Esophagus muscularis mucosa (tissue), 4 donors: ENCODE measurements around the gene PTGDR2. TPM values are rescaled to one million over a fixed set of nuclear protein-coding genes. Genes with fewer than 3 reads are reported as not detected.

Experiments
- DNase-seq: peaks from one replicate; pipeline ENCODE4 v3.0.0-alpha.2; 2017; ENCODE audit errors: extremely low spot score
- H3K27ac ChIP-seq, 4 donors: fragments of 200-600 bp; sonication (generic); replicated peaks in 1 of 4; 1 replicate in 3 of 4; 2 replicates in 1 of 4; pipeline ENCODE4 v1.5.1; 2016 to 2019; ENCODE audit warnings: mild to moderate bottlenecking in 1 of 4
- H3K27me3 ChIP-seq, 4 donors: fragments of 200-600 bp; sonication (generic); one replicate each; pipeline versions ENCODE4 v1.5.1 to v1.6.0; 2016 to 2019
- H3K36me3 ChIP-seq, 4 donors: fragments of 200-600 bp; sonication (generic); one replicate each; pipeline ENCODE4 v1.5.1; 2016 to 2019
- H3K4me1 ChIP-seq, 4 donors: fragments of 200-600 bp; sonication (generic); one replicate each; pipeline ENCODE4 v1.5.1; 2016 to 2019
- H3K4me3 ChIP-seq, 4 donors: fragments of 200-600 bp; sonication (generic); 1 replicate in 2 of 4; 2 replicates in 2 of 4; pipeline ENCODE4 v1.5.1; 2016 to 2019; ENCODE audit warnings: mild to moderate bottlenecking in 4 of 4, moderate library complexity in 1 of 4
- H3K9me3 ChIP-seq, 4 donors: fragments of 200-600 bp; sonication (generic); 1 replicate in 3 of 4; 2 replicates in 1 of 4; pipeline ENCODE4 v1.5.1; 2016 to 2019
- CTCF ChIP-seq, 3 experiments: fragments of 200-600 bp in 2 of 3; fragments of 450-650 bp in 1 of 3; sonication (generic) in 2 of 3; IDR thresholded peaks; one replicate each; pipeline ENCODE4 v1.5.1; 2017 to 2019; ENCODE audit warnings: antibody characterized with exemption in 3 of 3, mild to moderate bottlenecking in 2 of 3, moderate library complexity in 1 of 3
- EP300 ChIP-seq: sonication (generic); formaldehyde crosslinking; IDR thresholded peaks from one replicate; pipeline ENCODE4 v1.6.1; 2017; ENCODE audit warnings: antibody characterized with exemption
- POLR2A ChIP-seq: fragments of 450-650 bp; IDR thresholded peaks from one replicate; pipeline ENCODE4 v1.6.1; 2017; ENCODE audit warnings: antibody characterized with exemption, moderate library complexity, mild to moderate bottlenecking, low read depth
- POLR2AphosphoS5 ChIP-seq, 2 donors: sonication (generic); formaldehyde crosslinking; IDR thresholded peaks; one replicate each; pipeline ENCODE4 v1.6.1; 2017; ENCODE audit warnings: antibody characterized with exemption in 2 of 2
- WGBS: methylation state at CpG from one replicate; pipeline ENCODE4 v1.1.5; 2018; 5-methylcytosine and 5-hydroxymethylcytosine counted together
- intact Hi-C: fragments of 100-400 bp; cut with DNase I; formaldehyde crosslinking; loops from one replicate; pipeline ENCODE4 v1.15.1; 2023
- total RNA-seq, 4 donors: library from RNA; depleted of rRNA; stranded (reverse); fragments of >200 nt; gene quantifications; one replicate each; pipeline versions ENCODE4 v1.1.0 to v1.2.1, GENCODE V29; 2016

Gene PTGDR2
- total RNA-seq, 4 donors from 2014 or later = 0.33 to 2.9 (median 1.8) TPM

- intact Hi-C loops = no loop called here
- Histone ChIP-seq H3K27ac (no peak overlapping the region), H3K9me3 (no peaks in the 10 kb centered on the region), H3K36me3 (no peaks in the 10 kb centered on the region), H3K4me1 (no peaks in the 10 kb centered on the region), H3K4me3 (no peak overlapping the region), H3K27me3 (peaks cover 0 to 12% (median 0%) of the 10 kb centered on the region in 4 donors)
- no peak for TF ChIP-seq POLR2AphosphoS5 (IDR thresholded peaks at IDR 0.05)
- no peak for TF ChIP-seq POLR2A
- no peak for TF ChIP-seq EP300
- no peak for DNase-seq
- WGBS = 93% methylated on average over 2 of the region's 4 CpGs
Measured at GRCh38 chr11:60858731-60859464, 3.1 kb upstream of the PTGDR2 start.

- 82% methylated on average over 8 of the region's 8 CpGs for WGBS
- Histone ChIP-seq H3K36me3 (peaks cover 0 to under 1% (median 0%) of the 10 kb centered on the region in 4 donors), H3K4me1 (no peaks in the 10 kb centered on the region), H3K9me3 (no peaks in the 10 kb centered on the region), H3K27me3 (peaks cover 0 to 17% (median 0%) of the 10 kb centered on the region in 4 donors), H3K4me3 (no peak overlapping the region), H3K27ac (no peak overlapping the region)
- intact Hi-C loops = no loop called here
- no peak for DNase-seq
- no peak for TF ChIP-seq POLR2A
- no peak for TF ChIP-seq EP300
- TF ChIP-seq CTCF (IDR thresholded peaks at IDR 0.05) = no peak
- no peak for TF ChIP-seq POLR2AphosphoS5 (IDR thresholded peaks at IDR 0.05)
Measured at GRCh38 chr11:60858236-60858635, 2.5 kb upstream of the PTGDR2 start.

GRCh38 chr11:60857378-60858232 is 1.9 kb upstream of the PTGDR2 start:
- H3K9me3 ChIP-seq = no peaks in the 10 kb centered on the region
- no peak overlapping the region for H3K4me3 ChIP-seq
- H3K27ac ChIP-seq = no peak overlapping the region
- H3K27me3 ChIP-seq = peaks cover 0 to 24% (median 0%) of the 10 kb centered on the region in 4 donors
- no peak for DNase-seq
- H3K36me3 ChIP-seq = peaks cover 0 to 6% (median 3%) of the 10 kb centered on the region in 4 donors
- TF ChIP-seq POLR2AphosphoS5 (IDR thresholded peaks at IDR 0.05) = no peak
- TF ChIP-seq EP300 = no peak
- no peak for TF ChIP-seq POLR2A
- no peak for TF ChIP-seq CTCF (IDR thresholded peaks at IDR 0.05)
- WGBS = 78% methylated on average over 5 of the region's 5 CpGs
- peaks cover 0 to 3% (median under 1%) of the 10 kb centered on the region in 4 donors for H3K4me1 ChIP-seq
- intact Hi-C loops = no loop called here

GRCh38 chr11:60854847-60855725 is 664 bp downstream of the PTGDR2 start:
- H3K27me3 ChIP-seq = peaks cover 0 to 31% (median 0%) of the 10 kb centered on the region in 4 donors
- 44% methylated on average over 6 of the region's 8 CpGs for WGBS
- H3K4me1 ChIP-seq = peaks cover 0 to 12% (median 5%) of the 10 kb centered on the region in 4 donors
- no peak for TF ChIP-seq CTCF (IDR thresholded peaks at IDR 0.05)
- no peak for TF ChIP-seq EP300
- TF ChIP-seq POLR2AphosphoS5 (IDR thresholded peaks at IDR 0.05) = no peak
- no peak for TF ChIP-seq POLR2A
- H3K9me3 ChIP-seq = no peaks in the 10 kb centered on the region
- H3K27ac ChIP-seq = no peak overlapping the region
- peaks cover 12 to 31% (median 28%) of the 10 kb centered on the region in 4 donors for H3K36me3 ChIP-seq
- no peak overlapping the region for H3K4me3 ChIP-seq
- DNase-seq = no peak
- intact Hi-C loops = no loop called here
